HG03354 (cell line): ENCODE measurements around the gene SPATA9.

Experiments
- ATAC-seq: cut with Tn5 transposase; IDR thresholded peaks from one replicate; pipeline ENCODE4 v1.9.1; 2021; ENCODE audit warnings: mild to moderate bottlenecking; ENCODE audit not compliant: unreplicated experiment, poor library complexity, severe bottlenecking

The SPATA9 gene

DNA sequence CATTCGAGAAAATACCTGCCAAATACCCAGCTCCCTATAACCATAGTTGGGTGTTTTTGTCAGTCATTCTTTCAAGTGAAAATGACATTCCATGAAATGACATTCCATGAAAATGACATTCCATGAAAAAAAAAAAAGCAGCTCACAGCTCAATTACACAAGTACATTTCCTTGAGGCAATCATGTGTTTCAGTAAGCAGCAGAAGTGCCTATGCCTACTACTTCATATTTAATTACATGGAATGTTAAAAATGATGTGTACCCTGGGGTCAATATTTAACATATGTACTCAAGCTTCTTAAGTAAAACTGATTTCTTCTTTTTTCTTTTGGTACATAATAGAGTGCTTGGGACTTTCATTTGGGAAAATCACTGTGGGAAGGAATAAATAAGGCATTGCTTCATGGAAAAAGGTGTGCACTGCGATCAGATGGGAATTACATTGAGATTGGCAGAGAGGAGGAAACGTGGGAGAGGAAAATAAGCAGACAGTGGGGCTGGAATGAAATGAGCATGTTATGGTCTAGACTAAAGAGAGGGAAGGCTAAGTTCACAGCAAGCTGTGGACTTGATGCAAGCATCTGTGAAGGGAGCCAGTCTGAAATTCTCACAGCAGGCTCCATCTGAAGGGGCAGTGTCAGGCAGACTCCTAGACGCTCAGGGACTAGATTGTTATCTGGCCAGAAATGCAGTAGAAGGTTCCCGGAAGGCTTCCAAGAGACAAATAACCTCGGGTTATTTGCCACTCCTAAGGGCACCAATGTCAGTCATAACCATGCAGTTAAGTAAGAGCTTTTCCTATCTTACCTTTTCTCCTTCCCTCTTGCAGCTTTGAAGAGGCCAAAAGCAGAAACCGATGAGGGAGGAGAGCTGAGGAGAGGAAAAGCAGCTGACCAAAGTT lies 15.2 kb upstream of the SPATA9 start:
- no peak for ATAC-seq

DNA sequence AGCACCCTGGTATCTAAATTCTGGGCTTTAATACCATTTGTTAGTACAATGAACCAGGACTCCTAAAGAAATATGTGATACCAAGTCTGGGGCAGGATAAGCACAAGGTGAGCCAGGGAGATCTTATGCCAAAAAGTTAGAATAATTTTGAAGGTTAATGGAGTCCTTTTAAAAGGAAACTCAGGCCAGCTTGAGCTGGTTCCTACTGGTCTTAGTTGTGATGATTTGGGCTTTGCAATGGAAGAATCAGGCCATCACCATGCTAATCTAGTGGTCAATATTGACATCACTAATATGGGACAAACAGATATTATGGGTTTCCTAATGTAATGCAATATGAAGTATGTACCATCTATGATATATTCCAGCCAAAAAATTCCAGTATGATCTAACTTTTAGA lies 7.5 kb upstream of the SPATA9 start:
- no peak for ATAC-seq

DNA sequence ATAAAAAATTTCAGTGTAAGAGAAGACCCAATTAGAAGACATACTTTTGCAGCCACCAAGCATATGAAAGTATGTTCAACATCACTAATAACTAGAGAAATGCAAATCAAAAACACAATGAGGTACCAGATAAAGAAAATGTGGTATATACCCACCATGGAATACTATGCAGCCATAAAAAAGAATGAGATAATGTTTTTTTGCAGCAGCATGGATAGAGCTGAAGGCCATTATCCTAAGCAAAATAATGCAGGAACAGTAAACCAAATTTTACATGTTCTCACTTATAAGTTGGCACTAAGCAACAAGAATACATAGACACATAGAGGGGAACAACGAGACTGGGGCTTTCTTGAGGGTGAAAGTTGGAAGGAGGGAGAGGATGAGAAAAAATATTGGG lies 6.9 kb upstream of the SPATA9 start:
- ATAC-seq: no peak

DNA sequence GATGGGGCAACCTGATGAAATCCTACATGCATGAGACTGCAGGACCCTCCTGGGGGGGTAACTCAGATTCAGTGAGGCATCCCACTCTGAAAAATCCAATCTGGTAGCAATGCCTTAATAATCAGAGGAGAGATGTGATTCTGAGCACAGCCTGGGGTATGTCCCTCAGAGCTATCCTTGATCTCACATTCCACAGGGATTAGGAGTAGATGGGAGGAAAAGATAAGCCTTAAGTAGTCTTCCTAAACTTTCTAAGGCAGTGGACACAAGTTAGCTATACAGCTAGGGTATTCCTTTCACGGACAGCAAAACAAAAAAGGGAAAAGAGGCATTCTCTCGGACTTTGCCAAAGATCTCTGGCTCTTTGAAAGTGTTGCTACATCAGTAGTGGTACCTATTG lies 3.9 kb upstream of the SPATA9 start:
- no peak for ATAC-seq

DNA sequence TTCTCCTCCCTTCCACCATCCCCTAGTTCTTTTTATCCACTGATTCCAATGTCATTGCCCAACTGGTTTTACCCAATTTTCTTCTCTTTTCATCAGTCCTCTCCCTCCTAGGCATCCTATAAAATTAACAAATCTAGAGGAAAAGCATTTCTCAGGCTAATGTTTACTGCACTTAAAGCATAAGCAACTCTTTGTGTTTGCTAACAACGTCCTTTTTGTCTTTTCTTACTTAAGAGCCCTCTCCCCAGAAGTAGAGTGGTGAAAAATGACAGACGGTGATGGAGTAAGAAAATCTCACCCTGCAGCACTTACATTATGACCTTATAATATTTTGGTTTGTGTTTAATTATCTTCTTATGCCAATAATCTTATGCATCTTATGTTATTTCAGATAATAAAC lies 1.6 kb upstream of the SPATA9 start:
- ATAC-seq: no peak

DNA sequence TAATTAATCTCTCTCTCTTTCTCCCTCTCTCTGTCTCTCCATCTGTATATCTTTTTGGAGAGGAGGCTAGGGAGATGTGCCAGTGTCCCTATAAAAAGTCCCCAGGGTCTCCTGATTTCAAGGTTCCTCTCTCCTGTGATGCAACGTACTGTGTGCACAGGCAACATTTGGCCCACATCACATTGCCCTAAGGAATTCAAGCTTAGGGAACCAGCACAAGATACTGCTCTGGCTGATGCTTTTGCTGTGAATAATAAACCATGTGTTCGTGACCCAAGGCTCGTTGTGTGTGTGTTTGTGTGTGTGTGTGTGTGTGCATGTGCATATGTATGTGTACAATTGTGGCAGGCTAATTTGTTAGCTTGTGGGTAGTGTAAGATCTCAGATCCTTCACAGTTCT lies 9.7 kb downstream of the SPATA9 start:
- no peak for ATAC-seq

DNA sequence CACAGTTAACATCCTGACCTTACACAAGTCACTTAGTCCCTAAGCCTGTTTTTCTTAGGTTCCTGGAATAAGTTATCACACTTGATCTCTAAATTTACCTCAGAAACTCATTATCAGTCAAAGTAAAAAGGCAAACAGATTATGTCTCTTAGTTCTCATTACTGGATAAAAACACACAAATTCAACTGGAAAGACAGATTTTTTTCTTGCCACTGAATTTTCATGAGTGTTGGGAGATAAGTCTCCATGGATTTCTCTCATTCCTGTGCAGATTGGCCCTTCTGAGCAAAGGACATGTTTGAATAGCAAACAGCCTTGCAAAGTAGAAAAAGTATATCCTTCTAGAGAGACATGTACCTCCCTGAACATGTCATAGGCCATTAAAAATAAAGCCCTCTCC lies 10.2 kb downstream of the SPATA9 start:
- ATAC-seq: no peak

DNA sequence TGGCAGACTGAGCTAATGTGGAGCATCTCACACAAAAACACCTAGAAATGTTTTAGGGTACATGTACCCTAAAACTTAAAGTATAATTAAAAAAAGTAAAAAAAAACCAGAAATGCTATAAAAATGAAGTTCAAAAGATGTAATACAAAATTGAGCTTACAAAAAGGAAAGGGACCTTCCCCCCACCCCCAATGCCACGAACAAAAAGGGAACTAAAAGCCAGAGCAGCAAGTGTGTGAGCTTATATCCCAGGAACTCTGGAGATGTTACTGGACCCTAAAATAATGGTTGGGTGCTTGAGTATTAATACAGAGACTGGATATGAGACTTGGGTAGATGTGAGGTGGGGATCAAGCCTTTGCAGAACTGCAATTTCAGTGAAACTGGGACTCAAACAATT lies 11.0 kb downstream of the SPATA9 start:
- ATAC-seq: no peak

DNA sequence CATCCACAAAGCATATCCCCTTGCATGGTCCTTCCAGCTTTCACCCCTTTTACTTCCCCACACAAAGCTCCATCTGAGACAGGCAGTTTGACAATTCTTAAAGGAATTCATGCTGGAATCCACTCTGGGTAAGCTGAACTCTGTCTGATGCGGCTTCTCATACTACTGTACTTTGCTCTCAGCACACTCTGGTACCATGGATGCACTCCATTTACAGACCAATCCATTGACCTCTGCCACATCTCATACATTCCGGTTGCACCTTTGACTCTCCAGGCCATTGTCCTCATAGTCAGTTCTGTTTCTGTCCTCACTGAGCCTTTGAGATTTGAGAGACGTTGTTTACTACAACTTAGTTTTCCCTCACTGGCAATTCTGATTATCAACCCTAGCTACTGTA lies 12.2 kb downstream of the SPATA9 start:
- no peak for ATAC-seq

DNA sequence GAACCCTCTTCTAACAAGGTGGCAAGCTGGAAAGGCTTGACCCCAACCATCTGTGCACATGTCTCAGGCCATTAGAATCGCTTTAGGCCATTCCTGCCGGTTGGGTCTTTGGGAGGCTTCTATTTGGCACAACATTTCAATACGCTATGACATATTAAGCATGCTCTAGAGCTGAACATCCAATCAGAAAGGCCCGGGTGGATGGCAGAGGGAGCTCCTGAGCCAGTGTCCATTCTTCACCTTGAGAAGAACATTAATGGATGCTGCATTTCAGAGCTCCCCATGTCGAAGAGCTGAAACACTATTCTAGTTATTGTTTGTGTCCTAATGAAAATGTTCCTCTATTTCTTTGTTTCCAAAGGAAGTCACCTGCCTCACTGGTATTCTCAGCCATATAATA lies 12.8 kb downstream of the SPATA9 start:
- no peak for ATAC-seq

DNA sequence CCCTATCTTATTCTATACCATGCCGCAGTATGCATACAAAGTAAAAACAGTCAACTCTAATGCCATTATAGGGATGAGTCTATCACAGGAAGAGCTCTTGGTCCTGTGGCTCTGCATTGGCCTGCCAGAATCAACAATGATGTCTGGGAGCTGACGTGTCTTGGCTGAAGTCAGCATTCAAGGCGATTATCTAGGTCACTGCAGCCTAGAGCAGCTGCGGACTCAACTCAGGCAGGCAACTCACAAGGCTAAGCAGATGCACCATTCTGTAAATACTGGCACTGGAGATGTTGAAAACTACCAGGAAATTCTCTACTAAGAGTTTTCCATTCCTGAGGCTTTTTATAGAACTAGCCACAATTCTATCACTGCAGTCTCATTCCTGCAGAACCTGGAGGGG lies 13.3 kb downstream of the SPATA9 start:
- no peak for ATAC-seq

DNA sequence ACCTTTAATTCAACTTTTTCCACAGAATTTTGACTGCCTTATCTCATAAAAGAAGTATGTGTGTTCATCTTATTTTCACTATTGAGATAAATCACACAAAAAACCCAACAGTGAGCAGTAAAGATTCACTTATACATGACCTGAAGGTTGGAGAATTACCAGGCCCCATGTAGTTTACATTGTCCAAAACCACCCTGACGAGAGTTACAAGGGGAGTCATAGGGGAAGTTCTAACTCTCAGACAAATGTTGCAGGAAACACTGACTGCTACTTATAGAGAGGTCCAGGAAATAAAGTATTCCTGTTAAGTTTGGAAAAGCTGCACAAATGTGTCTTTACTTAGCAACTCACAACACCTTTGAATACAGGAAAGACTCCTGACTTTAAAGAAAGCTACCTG lies 14.1 kb downstream of the SPATA9 start:
- ATAC-seq: no peak

DNA sequence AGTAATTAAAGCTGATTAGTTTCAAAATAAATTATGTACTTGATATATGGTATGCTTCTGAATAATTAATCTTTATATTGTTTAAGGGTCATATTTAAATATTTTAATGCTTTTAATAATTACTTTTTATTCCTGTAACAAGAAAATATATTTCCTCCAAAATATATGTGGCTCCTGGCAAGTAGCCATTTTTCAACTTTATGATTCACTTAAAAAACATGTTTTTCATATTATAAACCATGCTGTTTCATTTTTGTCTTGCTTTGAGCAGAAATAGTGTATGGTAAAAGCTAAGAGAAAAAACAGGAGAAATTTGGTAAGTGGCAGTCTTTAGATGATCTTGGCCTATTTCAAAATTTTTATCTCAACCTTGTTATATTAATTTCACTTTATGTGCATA lies 14.6 kb downstream of the SPATA9 start:
- ATAC-seq: no peak

DNA sequence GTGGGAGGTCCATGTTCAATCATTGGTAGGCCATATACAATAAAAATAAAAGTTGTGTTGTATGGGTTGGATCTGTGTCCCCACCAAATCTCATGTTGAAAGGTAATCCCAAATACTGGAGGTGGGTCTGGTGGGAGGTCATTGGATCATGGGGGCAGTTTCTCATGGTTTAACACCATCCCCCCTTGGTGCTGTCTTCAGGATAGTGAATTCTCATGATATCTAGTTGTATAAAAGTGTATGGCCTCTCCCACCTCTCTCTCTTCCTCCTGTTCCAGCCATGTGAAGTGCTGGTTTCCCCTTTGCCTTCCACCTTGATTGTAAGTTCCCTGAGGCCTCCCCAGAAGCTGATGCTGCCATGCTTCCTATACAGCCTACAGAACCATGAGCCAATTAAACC lies 15.1 kb downstream of the SPATA9 start:
- ATAC-seq: no peak

DNA sequence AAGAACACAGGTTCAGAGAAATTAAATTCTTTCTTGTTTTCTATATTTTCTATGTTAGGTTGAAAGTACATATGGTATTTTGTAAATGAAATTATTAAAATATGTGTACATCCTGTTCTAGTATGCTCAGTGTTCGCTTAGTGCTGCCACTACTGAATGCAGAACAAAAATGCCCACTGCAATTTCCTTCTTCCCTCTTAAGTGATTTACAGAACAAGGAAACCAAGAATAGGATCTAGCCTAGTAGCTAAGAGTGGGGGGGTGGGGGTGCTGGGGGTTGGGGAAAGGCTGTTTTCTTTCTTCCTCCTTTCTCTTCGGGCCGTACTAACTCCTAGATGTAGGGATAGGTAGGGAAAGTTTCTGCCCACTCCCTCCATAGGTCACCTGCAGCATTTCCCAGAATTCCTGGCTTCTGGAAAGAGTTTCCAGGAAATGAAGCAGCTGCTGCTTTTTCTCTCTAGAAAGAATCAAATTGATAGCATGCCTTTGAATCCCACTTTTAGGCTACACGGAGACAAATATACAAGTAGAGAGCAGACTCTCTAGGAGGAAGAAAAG lies 15.7 kb downstream of the SPATA9 start:
- no peak for ATAC-seq

DNA sequence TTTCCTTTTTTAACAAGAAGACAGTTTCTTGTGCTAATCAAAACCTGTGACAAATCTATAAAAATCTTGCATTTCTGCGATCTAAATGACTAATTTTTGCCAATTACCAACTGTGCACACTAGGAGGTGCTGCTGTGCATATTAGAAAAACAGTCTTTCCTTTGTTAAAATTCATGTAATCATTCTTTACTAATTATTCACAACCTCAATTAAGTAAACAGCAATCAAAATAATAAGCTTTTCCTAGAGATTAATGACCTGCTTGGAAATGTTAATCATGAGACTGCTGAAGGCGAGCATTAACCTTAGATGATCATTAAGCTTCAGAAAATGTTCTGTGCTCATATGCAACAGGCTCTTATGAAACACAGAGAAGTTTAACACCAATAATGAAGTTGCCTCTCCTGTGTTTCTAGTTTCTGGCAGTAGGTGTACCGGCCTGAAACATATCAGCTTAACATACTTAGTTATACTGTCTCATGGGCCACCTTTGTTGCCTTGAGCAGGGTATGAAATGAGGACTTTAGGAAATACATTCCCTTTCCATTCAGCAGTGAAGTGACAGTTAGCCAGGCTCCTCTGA lies 18.5 kb downstream of the SPATA9 start:
- peak; percentile 53 for ATAC-seq

DNA sequence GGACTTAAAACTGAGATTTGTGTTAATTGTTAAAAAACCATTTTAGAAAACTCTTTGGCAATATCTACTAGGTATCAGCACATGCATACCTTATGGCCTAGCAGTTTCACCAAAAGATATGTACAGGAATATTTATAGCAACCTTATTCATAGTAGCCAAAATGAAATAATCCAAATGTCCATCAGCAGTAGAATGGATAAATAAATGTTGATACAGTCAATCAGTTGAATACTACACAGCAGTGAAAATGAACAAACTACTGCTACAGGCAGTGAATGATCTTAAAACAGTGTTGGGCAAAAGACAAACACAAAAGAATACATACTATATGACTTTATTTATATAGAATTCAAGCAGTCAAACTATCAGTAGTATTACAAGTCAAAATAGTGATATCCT lies 19.8 kb downstream of the SPATA9 start:
- ATAC-seq: no peak

DNA sequence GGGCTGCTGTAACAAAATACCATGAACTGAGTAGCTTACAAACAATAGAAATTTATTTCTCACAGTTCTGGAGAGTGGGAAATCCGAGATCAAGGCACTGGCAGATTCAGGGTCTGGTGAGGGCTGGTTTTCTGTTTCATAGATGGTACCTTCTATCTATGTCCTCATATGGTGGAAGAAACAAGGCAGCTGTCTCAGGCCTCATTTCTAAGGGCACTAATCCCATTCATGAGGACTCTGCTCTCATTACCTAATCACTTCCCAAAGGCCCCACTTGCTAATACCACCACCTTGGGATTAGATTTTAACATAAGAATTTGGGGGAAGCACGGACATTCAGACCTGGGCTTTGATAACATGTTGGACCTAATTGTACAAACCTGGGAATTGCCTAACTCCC lies 22.7 kb downstream of the SPATA9 start:
- ATAC-seq: no peak

DNA sequence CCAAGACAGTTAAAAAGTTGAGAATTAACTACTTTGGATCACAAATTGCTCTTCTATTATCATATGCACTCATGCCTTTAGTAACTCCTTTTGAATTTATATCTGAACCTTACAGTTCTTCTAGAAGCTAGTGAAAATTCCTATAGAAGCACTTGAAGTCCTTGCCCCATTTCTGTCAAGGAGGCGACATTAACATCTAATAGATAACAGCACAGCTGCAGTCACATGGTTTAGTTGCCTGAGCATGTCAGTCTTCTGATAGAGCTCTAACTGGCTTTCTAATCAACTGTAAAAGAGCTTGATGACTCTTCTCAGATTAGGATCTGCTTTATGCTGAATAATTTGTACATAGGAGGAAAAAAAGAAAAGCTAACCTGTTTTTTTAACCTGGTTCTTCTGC lies 27.2 kb downstream of the SPATA9 start:
- ATAC-seq: no peak

DNA sequence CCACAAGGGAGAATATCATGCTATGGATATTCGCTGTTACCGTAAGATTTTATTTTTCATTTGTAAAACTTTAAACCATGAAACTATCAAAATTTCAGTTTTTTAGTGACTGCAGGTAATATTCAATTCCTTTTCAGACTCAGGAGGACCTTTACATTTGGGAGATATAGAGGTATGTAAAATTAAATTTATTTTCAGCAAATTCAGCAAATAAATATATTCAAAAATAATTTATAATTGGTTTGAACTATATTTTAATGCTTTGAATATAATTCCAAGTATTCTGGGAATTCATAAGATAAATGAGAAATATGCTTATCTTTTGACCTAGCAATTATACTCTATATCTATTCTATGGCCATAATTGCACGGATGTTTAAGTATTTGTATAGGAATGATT lies 28.6 kb downstream of the SPATA9 start:
- ATAC-seq: no peak

DNA sequence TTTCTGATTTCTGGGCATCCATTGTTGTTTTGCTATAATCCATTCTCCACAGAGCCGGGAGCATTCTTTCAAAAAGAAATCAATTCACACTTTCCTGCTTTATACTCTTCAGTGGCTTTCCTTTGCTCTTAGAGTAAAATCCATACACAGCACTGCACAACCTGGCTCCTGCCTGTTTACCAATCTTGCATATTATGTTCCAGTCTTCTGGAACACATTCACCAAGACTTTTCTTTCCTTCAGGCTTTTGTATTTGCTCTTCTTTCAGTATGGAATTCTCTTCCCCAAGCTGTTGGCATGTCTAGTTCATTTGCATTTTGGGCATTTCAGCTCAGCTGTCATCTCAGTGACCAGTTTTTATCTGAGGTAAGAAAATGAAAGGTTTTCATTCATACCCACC lies 29.9 kb downstream of the SPATA9 start:
- no peak for ATAC-seq
